ENCODE data around the gene MMP23B.
A peak's percentile ranks its signal among the peaks of the same experiment; 100 is the strongest.

Gene MMP23B

DNA sequence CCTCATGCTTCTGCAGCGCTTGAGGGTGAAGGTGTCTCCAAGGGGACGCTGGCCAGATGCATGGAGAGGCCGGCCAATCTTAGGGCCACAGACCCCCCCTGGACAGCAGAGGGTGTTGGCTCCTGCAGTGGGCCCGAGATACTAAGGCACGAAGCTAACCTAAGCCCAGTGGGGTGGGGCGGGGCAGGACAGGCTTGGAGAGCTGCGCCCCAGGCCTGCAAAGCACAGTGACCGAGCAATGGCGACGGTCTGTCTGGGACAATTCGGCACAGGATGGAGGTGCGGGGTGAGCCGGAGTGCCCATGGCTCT, 33.3 kb upstream of the MMP23B start:
- Histone ChIP-seq H3K27me3 (ENCODE audit: insufficient read depth, low read length) (peaks cover 83% of the 10 kb centered on the region), H3K4me3 (ENCODE audit: low read length) (no peak overlapping the region), H3K4me1 (ENCODE audit: insufficient read depth, low read length) (0 out of 2 replicates have a peak, but pooled peaks cover 3% of the 10 kb centered on the region), H3K9ac (ENCODE audit: low read depth, low read length) (no peak overlapping the region), H3K27ac (ENCODE audit: low read length) (no peak overlapping the region), H3K36me3 (ENCODE audit: insufficient read depth, low read depth, low read length) (no peaks in the 10 kb centered on the region), H3K9me3 (ENCODE audit: insufficient read depth, low read depth, low read length) (no peaks in the 10 kb centered on the region)

GRCh38 chr1:1599030-1599934, 32.7 kb upstream of the MMP23B start:
- Histone ChIP-seq H3K4me1 (ENCODE audit: insufficient read depth, low read length) (0 out of 2 replicates have a peak, but pooled peaks cover 3% of the 10 kb centered on the region), H3K9ac (ENCODE audit: low read depth, low read length) (no peak overlapping the region), H3K27ac (ENCODE audit: low read length) (no peak overlapping the region), H3K27me3 (ENCODE audit: insufficient read depth, low read length) (peaks cover 89% of the 10 kb centered on the region), H3K4me3 (ENCODE audit: low read length) (peak overlapping the region; percentile 38; the same call in 1 of the 2 replicates), H3K9me3 (ENCODE audit: insufficient read depth, low read depth, low read length) (no peaks in the 10 kb centered on the region), H3K36me3 (ENCODE audit: insufficient read depth, low read depth, low read length) (no peaks in the 10 kb centered on the region)

DNA sequence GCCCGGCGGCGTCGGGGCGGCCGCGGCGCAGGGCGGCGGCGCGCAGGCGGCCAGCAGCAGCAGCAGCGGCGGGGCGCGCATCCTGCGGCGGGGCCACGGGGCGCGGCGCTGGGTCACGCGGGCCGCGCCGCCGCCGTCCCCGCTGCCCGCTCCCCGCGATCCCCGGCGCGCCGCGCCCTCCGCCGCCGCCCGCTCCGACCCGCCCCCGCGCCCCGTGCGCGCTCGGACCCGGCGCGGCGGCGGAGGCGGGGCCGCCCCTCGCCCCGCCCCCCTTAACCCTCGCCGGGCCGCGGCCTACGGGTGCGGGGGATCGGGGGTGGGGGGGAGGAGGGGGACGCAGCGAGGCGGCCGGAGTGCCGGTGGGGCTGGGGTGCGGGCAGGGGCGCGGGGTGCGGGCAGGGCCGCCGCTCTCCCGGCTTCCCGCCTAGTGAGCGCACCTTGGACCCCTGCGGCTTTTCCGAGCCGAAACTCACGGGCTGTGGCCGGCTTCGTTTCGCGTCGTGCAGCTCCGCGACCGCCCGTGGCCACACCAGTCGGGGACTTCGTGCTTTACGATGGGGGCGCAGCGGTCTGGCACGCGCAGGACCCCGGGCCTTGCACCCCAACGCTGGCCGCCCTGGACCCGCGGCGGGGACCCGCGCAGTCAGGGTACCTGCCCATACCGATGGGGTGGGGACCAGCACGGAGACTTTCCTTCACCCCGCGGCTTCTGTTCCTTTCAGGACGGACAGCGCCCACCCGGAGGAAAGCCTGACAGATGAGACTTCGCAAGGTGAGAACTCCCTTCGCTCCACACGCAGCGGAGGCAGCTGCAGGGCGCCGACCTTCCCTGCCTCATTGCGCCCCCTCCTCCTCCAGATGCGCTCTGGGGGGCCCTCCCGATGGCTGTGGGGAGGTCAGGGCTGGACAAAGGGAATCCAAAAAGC, 31.8 kb upstream of the MMP23B start, which contains the start of gene FNDC10:
Gene FNDC10, minus strand, starts transcription at position 201 of the 926 bp plus-strand sequence. Its CDS starts 120 bp downstream, at position 81.
- 0 out of 2 replicates have a peak, but pooled peaks cover 3% of the 10 kb centered on the region for H3K4me1 ChIP-seq (ENCODE audit: insufficient read depth, low read length)
- H3K9ac ChIP-seq (ENCODE audit: low read depth, low read length): no peak within 1 kb of the TSS
- peaks cover 84% of the 10 kb centered on the region for H3K27me3 ChIP-seq (ENCODE audit: insufficient read depth, low read length)
- peak within 1 kb of the TSS; percentile 56; the same call in 1 of the 2 replicates for H3K4me3 ChIP-seq (ENCODE audit: low read length)
- no peaks in the 10 kb centered on the region for H3K9me3 ChIP-seq (ENCODE audit: insufficient read depth, low read depth, low read length)
- H3K27ac ChIP-seq (ENCODE audit: low read length): no peak within 1 kb of the TSS
- H3K36me3 ChIP-seq (ENCODE audit: insufficient read depth, low read depth, low read length): no peaks in the 10 kb centered on the region

DNA sequence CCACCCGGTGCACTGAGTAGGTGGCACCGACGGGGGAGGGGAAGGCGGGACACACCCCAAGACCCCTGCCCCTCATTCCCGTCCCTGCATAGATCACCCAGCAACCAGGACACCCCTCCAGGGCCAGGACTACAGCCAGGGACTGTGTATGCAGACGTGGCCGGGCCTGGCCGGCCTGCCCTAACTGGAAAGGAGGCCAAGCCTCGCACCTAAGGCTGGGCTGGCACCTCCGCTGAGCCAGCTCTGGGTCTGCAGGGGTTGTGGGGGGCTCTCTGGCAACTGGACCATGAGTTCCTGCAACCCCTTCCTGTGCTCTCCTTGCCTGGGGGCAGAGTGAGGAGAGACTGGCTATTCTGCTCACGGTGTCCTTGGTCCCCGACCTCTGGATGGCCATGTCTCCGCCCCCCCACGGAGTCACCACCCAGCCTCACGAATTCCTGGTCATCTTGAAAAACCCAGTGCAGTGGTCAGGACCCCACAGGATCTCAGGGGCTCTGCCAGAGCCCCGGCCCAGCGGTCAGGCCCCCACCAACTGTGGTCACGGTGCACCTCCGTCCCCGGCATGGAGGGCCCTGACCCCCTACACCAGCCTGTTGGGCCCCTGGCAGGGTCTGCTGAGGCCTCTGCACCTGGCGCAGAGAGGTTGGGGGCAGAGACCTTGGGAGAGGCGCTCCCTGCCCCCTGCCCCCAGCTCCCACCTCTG, 31.0 kb upstream of the MMP23B start:
- H3K27ac ChIP-seq (ENCODE audit: low read length): no peak overlapping the region
- no peak overlapping the region for H3K9ac ChIP-seq (ENCODE audit: low read depth, low read length)
- H3K36me3 ChIP-seq (ENCODE audit: insufficient read depth, low read depth, low read length): no peaks in the 10 kb centered on the region
- no peaks in the 10 kb centered on the region for H3K9me3 ChIP-seq (ENCODE audit: insufficient read depth, low read depth, low read length)
- no peak overlapping the region for H3K4me3 ChIP-seq (ENCODE audit: low read length)
- H3K4me1 ChIP-seq (ENCODE audit: insufficient read depth, low read length): 0 out of 2 replicates have a peak, but pooled peaks cover 3% of the 10 kb centered on the region
- peaks cover 75% of the 10 kb centered on the region for H3K27me3 ChIP-seq (ENCODE audit: insufficient read depth, low read length)

DNA sequence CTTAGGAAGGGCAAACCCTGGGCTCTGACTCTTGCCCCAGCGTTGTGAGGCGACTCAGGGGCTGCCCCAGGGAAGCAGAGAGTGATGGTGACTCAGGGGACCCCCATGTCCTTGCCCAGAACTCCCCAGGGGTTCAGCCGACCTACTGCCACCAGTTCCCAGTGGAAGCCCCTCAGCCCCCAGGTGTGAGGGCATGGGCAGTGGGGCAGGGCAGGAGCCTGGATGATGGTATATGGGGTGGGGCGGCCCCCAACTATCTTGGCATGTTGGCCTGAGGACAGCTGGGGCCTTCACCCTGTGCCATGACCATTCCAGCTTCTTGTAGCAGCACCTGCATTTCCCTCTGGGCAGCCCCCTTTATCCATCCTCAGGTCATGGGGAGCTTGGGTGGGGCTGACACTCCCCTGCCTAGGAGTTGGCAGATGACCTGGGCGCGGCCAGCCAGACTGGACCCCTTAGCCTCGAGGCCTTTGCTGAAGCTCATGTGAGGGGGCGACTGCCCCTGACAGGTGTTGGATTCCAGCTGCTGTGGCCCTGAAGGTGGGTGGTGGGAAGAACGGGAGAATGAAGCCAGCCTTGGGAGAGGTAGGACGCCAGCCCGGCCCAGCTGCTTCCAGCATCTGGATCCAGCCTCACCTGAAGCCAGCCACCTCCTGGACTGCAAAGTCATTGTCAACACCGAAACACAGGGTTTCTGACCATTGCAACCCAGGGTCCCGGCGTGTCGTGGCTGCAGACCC, 30.2 kb upstream of the MMP23B start:
- H3K9me3 ChIP-seq (ENCODE audit: insufficient read depth, low read depth, low read length): no peaks in the 10 kb centered on the region
- no peak overlapping the region for H3K4me3 ChIP-seq (ENCODE audit: low read length)
- H3K9ac ChIP-seq (ENCODE audit: low read depth, low read length): no peak overlapping the region
- H3K4me1 ChIP-seq (ENCODE audit: insufficient read depth, low read length): 0 out of 2 replicates have a peak, but pooled peaks cover 3% of the 10 kb centered on the region
- peaks cover 68% of the 10 kb centered on the region for H3K27me3 ChIP-seq (ENCODE audit: insufficient read depth, low read length)
- H3K36me3 ChIP-seq (ENCODE audit: insufficient read depth, low read depth, low read length): no peaks in the 10 kb centered on the region
- H3K27ac ChIP-seq (ENCODE audit: low read length): no peak overlapping the region

- Histone ChIP-seq H3K4me1 (ENCODE audit: insufficient read depth, low read length) (no peaks in the 10 kb centered on the region), H3K27ac (ENCODE audit: low read length) (no peak overlapping the region), H3K27me3 (ENCODE audit: insufficient read depth, low read length) (peaks cover 63% of the 10 kb centered on the region), H3K4me3 (ENCODE audit: low read length) (no peak overlapping the region), H3K9me3 (ENCODE audit: insufficient read depth, low read depth, low read length) (no peaks in the 10 kb centered on the region), H3K9ac (ENCODE audit: low read depth, low read length) (no peak overlapping the region), H3K36me3 (ENCODE audit: insufficient read depth, low read depth, low read length) (no peaks in the 10 kb centered on the region)
Measured at GRCh38 chr1:1602304-1602967, 29.5 kb upstream of the MMP23B start.

- Histone ChIP-seq H3K4me3 (ENCODE audit: low read length) (no peak overlapping the region), H3K9ac (ENCODE audit: low read depth, low read length) (no peak overlapping the region), H3K27me3 (ENCODE audit: insufficient read depth, low read length) (peaks cover 57% of the 10 kb centered on the region), H3K4me1 (ENCODE audit: insufficient read depth, low read length) (no peaks in the 10 kb centered on the region), H3K9me3 (ENCODE audit: insufficient read depth, low read depth, low read length) (no peaks in the 10 kb centered on the region), H3K27ac (ENCODE audit: low read length) (no peak overlapping the region), H3K36me3 (ENCODE audit: insufficient read depth, low read depth, low read length) (no peaks in the 10 kb centered on the region)
Measured at GRCh38 chr1:1602968-1603506, 28.9 kb upstream of the MMP23B start.

GRCh38 chr1:1603671-1604373, 28.2 kb upstream of the MMP23B start:
- no peaks in the 10 kb centered on the region for H3K36me3 ChIP-seq (ENCODE audit: insufficient read depth, low read depth, low read length)
- H3K9me3 ChIP-seq (ENCODE audit: insufficient read depth, low read depth, low read length): no peaks in the 10 kb centered on the region
- H3K4me3 ChIP-seq (ENCODE audit: low read length): no peak overlapping the region
- H3K27ac ChIP-seq (ENCODE audit: low read length): no peak overlapping the region
- no peak overlapping the region for H3K9ac ChIP-seq (ENCODE audit: low read depth, low read length)
- H3K4me1 ChIP-seq (ENCODE audit: insufficient read depth, low read length): no peaks in the 10 kb centered on the region
- peaks cover 49% of the 10 kb centered on the region for H3K27me3 ChIP-seq (ENCODE audit: insufficient read depth, low read length)

DNA sequence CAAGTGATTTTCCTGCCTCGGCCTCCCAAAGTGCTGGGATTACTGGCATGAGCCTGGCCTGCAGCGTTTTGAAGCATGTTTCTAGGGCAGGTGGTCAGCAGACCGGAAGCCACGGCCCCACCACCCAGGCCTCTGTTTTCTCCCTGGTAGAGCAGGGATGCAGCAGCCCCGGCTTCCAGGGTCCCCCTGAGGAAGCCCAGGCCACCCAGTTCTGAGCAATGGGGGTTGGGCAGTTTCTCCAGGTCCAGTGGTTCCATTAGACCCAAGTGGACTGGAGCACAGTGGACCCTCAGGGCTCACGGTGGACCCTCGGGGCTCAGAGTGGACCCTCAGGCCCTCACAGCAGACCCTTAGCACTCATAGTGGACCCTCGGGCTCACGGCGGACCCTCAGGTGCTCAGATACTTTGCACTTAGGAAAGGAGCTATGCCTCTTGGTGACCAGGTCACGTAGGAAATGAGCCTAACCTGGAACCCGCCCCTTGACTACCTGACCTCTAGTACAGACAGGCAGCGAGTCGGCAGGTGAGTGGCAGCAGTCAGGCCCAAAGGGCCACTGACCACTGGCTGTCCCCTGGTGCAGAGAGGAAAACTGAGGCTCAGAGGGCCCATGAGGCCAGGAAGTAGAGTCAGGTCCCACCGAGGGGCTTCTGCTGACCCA, 27.5 kb upstream of the MMP23B start:
- Histone ChIP-seq H3K27me3 (ENCODE audit: insufficient read depth, low read length) (peaks cover 42% of the 10 kb centered on the region), H3K4me3 (ENCODE audit: low read length) (no peak overlapping the region), H3K9ac (ENCODE audit: low read depth, low read length) (no peak overlapping the region), H3K4me1 (ENCODE audit: insufficient read depth, low read length) (no peaks in the 10 kb centered on the region), H3K36me3 (ENCODE audit: insufficient read depth, low read depth, low read length) (no peaks in the 10 kb centered on the region), H3K27ac (ENCODE audit: low read length) (no peak overlapping the region), H3K9me3 (ENCODE audit: insufficient read depth, low read depth, low read length) (no peaks in the 10 kb centered on the region)

Measured in iPS-20b (cell line).